Measurements from ENCODE around the gene MDN1. TPM values are rescaled to one million over a fixed set of nuclear protein-coding genes. Genes with fewer than 3 reads are reported as not detected.

MDN1 gene
- total RNA-seq, 1 donor from 2014 or later, result 44.1 TPM

DNA sequence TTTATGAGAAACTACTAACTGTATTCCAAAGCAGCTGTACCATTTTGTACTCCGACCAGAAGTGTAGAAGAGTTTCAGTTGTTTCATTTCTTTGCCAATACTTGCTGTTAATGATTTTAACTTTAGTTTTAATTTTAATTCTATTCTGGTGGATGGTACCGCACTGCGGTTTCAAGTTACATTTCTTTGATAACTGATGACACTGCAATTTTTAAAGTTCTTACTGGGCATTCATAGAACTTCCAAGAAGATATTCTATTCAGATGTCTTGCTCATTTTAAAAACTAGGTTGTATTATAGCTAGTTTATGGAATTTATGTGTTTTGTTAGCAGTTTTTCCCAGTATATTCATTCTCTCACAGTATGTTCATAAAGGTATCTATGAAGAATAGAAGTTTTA, 117.2 kb downstream of the MDN1 start:
- no peaks in the 10 kb centered on the region for H3K9me3 Mint-ChIP-seq (ENCODE audit: low read depth)
- H3K27me3 Mint-ChIP-seq, result no peaks in the 10 kb centered on the region
- DNase-seq (ENCODE audit: low spot score, unreplicated experiment), result no peak
- H3K36me3 Mint-ChIP-seq (ENCODE audit: insufficient read depth), result peaks cover 14% of the 10 kb centered on the region
- H3K27ac Mint-ChIP-seq, result no peak overlapping the region
- no peak overlapping the region for H3K4me3 Mint-ChIP-seq (ENCODE audit: low read depth)
- no peaks in the 10 kb centered on the region for H3K4me1 Mint-ChIP-seq (ENCODE audit: low read depth)
- TF ChIP-seq, protein P1, sequence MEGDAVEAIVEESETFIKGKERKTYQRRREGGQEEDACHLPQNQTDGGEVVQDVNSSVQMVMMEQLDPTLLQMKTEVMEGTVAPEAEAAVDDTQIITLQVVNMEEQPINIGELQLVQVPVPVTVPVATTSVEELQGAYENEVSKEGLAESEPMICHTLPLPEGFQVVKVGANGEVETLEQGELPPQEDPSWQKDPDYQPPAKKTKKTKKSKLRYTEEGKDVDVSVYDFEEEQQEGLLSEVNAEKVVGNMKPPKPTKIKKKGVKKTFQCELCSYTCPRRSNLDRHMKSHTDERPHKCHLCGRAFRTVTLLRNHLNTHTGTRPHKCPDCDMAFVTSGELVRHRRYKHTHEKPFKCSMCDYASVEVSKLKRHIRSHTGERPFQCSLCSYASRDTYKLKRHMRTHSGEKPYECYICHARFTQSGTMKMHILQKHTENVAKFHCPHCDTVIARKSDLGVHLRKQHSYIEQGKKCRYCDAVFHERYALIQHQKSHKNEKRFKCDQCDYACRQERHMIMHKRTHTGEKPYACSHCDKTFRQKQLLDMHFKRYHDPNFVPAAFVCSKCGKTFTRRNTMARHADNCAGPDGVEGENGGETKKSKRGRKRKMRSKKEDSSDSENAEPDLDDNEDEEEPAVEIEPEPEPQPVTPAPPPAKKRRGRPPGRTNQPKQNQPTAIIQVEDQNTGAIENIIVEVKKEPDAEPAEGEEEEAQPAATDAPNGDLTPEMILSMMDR (IDR thresholded peaks at IDR 0.05; ENCODE audit: unreplicated experiment), result no peak

DNA sequence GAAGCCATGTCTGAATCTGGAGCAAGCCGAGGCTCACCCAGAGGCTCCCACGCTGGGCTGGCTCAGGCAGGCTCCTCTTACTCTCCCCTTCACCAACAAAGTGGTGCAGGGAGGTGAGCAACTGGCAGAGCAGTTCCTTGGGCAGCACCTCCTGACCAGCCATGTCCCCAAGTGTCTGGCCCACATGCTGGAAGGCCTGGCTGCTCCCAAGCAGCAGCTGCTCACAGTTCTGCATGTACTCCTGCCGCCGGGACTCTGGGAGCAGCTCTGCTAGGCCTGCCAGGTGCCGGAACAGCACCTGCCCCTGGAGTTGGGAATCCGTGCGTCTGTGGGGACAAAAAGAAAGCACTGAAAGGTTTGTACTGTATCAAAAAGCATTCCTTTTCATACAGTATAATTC, 123.9 kb downstream of the MDN1 start:
- Mint-ChIP-seq H3K4me3 (ENCODE audit: low read depth) (no peak overlapping the region), H3K4me1 (ENCODE audit: low read depth) (no peaks in the 10 kb centered on the region), H3K9me3 (ENCODE audit: low read depth) (no peaks in the 10 kb centered on the region), H3K36me3 (ENCODE audit: insufficient read depth) (peaks cover 9% of the 10 kb centered on the region), H3K27me3 (no peaks in the 10 kb centered on the region), H3K27ac (no peak overlapping the region)
- no peak for DNase-seq (ENCODE audit: low spot score, unreplicated experiment)
- TF ChIP-seq, protein P1 (IDR thresholded peaks at IDR 0.05; ENCODE audit: unreplicated experiment), result no peak

DNA sequence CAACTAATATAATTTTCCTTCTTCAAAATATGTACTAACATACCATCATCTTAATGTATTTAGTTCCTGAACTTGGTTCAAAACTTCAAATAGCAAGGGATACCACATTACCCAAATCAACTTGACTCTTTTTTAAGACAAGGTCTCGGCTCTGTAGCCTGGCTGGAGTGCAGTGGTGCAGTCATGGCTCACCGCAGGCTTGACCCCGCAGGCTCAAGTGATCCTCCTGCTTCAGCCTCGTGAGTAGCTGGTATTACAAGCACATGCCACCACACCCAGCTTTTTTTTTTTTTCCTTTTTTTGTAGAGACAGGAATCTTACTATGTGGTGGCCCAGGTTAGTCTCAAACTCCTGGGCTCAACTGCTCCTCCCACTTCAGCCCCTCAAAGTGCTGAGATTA, 125.2 kb downstream of the MDN1 start:
- Mint-ChIP-seq H3K4me1 (ENCODE audit: low read depth) (no peaks in the 10 kb centered on the region), H3K9me3 (ENCODE audit: low read depth) (no peaks in the 10 kb centered on the region), H3K4me3 (ENCODE audit: low read depth) (no peak overlapping the region)

DNA sequence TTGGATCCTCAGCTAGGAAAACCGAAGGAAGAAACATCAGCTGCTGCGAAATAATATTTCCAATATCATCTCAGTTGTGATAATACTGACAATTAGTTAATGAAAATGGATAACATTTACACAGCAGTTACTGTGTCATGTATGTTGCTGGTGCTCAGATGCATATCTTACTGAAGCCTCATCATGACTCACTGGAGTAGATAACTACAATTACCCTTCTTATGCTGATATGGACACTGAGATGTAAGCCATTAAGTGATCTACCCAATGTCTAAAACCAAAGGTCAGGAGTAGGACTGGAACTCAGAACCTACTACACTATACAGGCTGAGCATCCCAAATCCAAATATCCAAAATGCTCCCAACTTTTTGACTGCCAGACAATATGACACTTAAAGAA, 126.4 kb downstream of the MDN1 start:
- Mint-ChIP-seq H3K27ac (no peak overlapping the region), H3K4me1 (ENCODE audit: low read depth) (no peaks in the 10 kb centered on the region), H3K27me3 (no peaks in the 10 kb centered on the region), H3K36me3 (ENCODE audit: insufficient read depth) (peaks cover 9% of the 10 kb centered on the region), H3K9me3 (ENCODE audit: low read depth) (no peaks in the 10 kb centered on the region), H3K4me3 (ENCODE audit: low read depth) (no peak overlapping the region)
- TF ChIP-seq, protein P1 (IDR thresholded peaks at IDR 0.05; ENCODE audit: unreplicated experiment), result no peak
- no peak for DNase-seq (ENCODE audit: low spot score, unreplicated experiment)

More for the DNA sequence above, 125.2 kb downstream of the MDN1 start:
- TF ChIP-seq, protein P1 (IDR thresholded peaks at IDR 0.05; ENCODE audit: unreplicated experiment), result no peak
- H3K27me3 Mint-ChIP-seq, result no peaks in the 10 kb centered on the region
- no peak for DNase-seq (ENCODE audit: low spot score, unreplicated experiment)
- no peak overlapping the region for H3K27ac Mint-ChIP-seq
- peaks cover 9% of the 10 kb centered on the region for H3K36me3 Mint-ChIP-seq (ENCODE audit: insufficient read depth)

DNA sequence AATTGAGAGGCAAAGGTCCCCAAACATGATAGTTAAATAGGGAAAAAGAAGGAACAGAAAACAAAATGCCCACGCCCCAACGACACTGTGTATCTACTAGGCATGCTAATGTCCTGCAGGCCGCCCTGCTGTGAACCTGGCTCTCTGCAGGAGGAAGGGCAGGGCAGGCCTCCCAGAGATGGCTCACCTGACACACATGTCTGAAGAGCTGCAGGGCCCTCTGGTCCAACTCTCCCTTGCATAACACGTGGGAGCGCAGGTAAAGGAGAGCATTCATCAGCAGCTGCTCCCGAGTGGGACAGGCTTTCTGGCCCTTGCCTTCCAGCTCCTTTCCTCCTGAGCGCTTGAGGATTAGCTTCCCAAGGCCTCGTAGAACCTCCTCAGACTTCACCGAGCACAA, 127.3 kb downstream of the MDN1 start:
- TF ChIP-seq, protein P1 (IDR thresholded peaks at IDR 0.05; ENCODE audit: unreplicated experiment), result no peak
- no peak for DNase-seq (ENCODE audit: low spot score, unreplicated experiment)
- Mint-ChIP-seq H3K4me3 (ENCODE audit: low read depth) (no peak overlapping the region), H3K9me3 (ENCODE audit: low read depth) (no peaks in the 10 kb centered on the region), H3K36me3 (ENCODE audit: insufficient read depth) (peaks cover 5% of the 10 kb centered on the region), H3K27me3 (no peaks in the 10 kb centered on the region), H3K4me1 (ENCODE audit: low read depth) (no peaks in the 10 kb centered on the region), H3K27ac (no peak overlapping the region)

Data from progenitor cell of endocrine pancreas (in vitro differentiated cells).